NT2/D1 (cell line): Measurements from ENCODE around the gene RREB1.

Experiments
- YY1 ChIP-seq: IDR thresholded peaks from 2 replicates; pipeline ENCODE4 v1.6.1; 2011; ENCODE audit not compliant: insufficient read length, insufficient read depth
- ZNF274 ChIP-seq: IDR thresholded peaks from 2 replicates; pipeline ENCODE4 v1.6.1; 2011; ENCODE audit warnings: mild to moderate bottlenecking, low read depth, low read length

- no peak for TF ChIP-seq YY1
- no peak for TF ChIP-seq ZNF274
These were observed 14.9 kb downstream of the RREB1 start for GRCh38 chr6:7122684-7123083.
